HG02763 (cell line): ENCODE data around the gene PSAPL1.

Experiments used
- ATAC-seq: cut with Tn5 transposase; IDR thresholded peaks from one replicate; pipeline ENCODE4 v1.9.1; 2021; ENCODE audit warnings: mild to moderate bottlenecking, moderate library complexity; ENCODE audit not compliant: unreplicated experiment

The PSAPL1 gene

GRCh38 chr4:7434766-7435150 is at the start of gene PSAPL1:
Gene PSAPL1 (minus strand): TSS chr4:7434930. CDS start chr4:7434879, 51 bp downstream.
- no peak for ATAC-seq

DNA sequence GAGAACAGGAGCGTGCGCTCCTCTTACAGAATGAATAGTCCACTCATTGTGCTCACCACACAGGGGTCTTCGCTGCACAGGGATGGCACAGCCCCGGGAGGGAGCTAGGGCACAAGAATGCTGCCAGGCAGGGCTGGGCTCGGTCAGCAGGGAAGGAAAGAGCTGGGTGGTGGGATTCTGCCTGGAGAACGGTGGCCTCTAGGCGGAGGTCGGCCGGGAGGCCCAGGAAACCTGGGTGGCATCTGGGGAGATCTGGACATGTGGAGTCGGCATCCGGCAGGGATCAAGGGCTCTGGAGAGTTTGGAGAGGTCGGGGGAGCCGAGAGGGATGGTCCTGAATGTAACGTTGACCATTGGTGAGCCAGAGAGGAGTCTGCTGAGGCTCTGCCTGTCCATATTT is 46.5 kb upstream of the PSAPL1 start:
- ATAC-seq = no peak

DNA sequence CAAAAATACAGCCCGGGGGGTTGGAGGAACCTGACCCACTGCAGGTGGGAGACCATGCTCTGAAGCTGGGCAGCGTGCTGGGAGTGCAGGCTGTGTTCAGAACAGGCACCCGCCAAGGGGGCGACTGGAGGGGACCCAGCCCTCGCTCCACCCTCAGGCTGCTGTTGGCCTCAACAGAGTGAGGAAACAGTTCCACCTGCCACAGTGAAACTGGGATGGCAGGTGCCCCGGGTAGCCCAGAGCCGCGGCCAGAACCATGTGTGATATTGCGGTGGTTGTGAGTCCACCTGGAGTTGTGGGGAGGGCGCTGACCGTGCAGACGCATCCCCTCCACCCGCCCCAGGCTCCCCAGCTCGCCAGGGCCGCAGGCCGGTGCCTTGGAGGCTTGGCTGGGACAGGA is 45.7 kb upstream of the PSAPL1 start:
- ATAC-seq = no peak

DNA sequence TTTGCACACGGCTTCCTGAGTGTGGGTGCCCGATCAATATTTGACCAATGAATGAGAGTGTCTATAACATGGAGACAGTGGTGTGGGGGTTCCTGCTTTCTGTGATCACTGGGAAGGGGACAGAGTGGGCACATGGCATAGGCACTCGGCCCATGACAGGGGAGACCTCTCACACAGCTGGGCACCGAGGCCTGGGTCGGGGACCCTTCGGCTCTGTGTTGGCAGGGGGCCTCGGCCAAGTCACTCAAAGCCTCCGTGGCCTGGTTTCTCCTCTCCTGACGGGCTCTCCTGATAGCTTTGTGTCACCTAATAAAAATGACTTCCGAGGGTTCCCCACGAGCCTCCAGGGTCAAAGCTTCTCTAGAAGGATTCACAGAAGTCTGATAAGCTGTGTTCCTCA is 43.9 kb upstream of the PSAPL1 start:
- ATAC-seq = no peak

- no peak for ATAC-seq
Observed at GRCh38 chr4:7477695-7478094, 43.0 kb upstream of the PSAPL1 start.

DNA sequence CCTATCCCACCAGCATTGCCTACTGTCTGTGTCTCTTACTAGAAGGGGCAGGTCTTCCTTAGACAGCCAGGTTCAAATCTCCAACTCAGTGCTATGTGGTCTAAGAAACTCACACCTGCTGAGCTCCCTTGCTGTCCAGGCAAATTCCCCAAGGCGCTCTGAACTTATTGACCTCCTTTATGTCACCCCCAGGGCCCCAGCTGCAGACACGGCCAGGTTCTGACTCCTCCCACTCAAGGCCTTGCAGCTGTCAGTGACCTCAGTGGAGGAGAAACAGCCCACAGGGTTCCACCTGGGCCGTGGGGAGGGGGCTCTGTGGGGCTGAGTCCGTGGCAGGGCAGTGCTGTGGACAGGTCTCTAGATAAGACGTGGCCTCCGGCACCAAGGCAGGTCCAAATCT is 42.1 kb upstream of the PSAPL1 start:
- ATAC-seq = no peak

GRCh38 chr4:7475207-7475606 is 40.5 kb upstream of the PSAPL1 start:
- no peak for ATAC-seq

GRCh38 chr4:7474320-7474719 is 39.6 kb upstream of the PSAPL1 start:
- ATAC-seq = no peak

DNA sequence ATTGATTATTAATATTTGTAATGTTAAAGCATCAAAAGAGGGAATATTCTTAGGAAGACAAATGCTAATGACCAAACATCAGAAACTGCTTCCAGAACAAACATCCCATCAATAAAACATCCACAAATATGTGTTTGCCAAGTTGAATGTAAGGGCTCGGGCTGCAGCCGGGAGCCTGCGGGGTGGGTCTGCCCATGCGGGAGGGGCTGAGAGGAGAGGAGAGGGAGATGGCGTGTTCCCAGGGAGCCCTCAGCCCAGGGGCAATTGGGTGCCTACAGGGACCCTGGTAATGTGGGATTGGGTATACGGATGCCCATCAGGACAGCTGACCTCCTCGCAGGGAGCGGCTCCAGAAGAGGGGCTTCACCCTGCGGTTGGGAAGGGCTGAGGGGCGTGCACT is 38.4 kb upstream of the PSAPL1 start:
- ATAC-seq = no peak

- no peak for ATAC-seq
Observed at GRCh38 chr4:7472442-7473013, 37.8 kb upstream of the PSAPL1 start.

GRCh38 chr4:7470522-7471128 is 35.9 kb upstream of the PSAPL1 start:
- ATAC-seq = no peak

DNA sequence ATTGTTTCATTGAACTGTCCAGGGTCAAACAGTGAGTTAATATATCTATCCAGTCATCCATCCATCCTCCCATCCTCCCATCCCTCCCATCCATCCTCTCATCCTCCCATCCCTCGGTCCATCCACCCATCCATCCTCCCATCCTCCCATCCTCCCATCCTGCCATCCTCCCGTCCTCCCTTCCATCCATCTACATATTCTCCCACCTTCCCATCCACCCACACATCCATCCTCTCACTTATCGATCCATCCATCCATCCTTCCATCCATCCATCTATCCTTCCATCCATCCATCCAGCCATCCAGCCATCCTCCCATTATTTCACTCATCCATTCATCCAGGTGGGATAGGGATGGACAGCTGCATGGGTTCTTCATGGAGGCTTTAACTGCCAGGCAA is 35.4 kb upstream of the PSAPL1 start:
- no peak for ATAC-seq

GRCh38 chr4:7469023-7469422 is 34.3 kb upstream of the PSAPL1 start:
- no peak for ATAC-seq

- ATAC-seq = no peak
Observed at GRCh38 chr4:7467471-7467870, 32.7 kb upstream of the PSAPL1 start.

DNA sequence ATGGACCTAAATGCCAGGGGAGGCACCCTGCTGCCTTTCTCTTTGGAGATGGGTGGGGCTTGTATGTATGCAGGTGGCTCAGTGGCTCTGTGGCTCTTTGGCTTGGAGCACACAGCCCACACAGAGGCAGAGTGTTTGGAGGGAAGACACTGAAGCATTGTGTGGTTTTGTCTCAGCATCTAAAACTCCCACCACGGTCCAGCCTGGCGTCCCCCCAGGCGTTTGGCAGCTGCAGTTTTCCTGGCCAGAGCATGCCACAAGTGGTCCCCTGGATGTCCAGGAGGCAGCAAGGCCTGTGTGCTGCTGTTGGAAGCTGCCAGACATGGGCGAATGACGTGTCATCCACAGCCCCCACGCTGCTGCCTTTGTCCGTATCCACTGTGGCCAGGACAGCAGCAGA is 32.2 kb upstream of the PSAPL1 start:
- ATAC-seq = no peak

- no peak for ATAC-seq
Observed at GRCh38 chr4:7466215-7466614, 31.5 kb upstream of the PSAPL1 start.

DNA sequence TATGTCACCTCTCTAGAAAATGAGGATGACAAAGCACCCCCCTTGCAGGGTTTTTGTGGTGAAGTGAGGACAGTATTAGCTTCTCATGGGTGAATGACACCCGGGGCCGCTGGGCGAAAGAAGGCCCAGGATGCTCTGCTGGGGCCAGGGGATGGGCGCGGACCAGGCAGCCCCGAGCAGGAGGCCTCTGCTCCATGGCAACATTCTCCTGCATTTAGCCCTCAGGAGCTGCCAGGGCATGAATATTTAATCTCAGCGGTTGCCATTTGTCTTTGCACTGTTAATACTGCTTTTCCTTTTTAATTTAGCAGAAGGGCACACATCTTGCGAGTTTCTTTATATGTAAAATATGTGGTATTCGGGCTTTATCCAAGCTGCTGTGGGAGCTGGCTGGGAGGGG is 30.3 kb upstream of the PSAPL1 start:
- no peak for ATAC-seq

GRCh38 chr4:7464259-7464655 is 29.5 kb upstream of the PSAPL1 start:
- no peak for ATAC-seq

DNA sequence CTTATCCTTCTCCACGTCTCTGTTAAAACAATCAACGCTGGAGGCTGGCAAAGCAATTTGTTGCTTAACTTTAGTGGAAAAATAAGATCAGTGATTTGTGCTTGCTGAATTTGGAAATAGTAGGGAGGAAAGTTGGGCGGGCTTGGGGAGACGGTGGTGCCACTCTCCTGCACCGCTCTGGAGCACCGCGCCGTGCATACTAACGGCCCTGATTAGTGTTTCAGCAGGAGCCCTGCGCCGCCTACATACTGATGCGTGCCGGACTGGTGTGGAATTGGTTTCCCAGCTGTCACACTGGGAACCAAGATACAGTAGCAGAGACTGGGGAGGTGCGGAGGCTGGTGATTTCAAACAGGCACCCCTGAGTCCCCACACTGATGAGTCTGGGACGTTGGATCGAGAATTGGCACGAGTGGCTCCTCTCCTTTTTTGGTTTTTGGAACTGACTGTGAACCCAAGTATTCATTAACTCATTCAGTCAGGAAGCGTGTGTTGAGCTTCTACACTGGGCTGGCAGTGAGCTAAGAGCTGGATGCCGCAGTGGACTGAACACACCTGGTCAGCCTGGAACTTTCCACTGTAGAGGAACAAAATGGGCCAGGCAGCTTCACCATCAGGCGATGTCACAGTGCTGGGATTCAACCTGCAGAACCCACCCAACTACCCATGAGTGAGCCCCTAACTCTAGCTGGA is 29.0 kb upstream of the PSAPL1 start:
- no peak for ATAC-seq

DNA sequence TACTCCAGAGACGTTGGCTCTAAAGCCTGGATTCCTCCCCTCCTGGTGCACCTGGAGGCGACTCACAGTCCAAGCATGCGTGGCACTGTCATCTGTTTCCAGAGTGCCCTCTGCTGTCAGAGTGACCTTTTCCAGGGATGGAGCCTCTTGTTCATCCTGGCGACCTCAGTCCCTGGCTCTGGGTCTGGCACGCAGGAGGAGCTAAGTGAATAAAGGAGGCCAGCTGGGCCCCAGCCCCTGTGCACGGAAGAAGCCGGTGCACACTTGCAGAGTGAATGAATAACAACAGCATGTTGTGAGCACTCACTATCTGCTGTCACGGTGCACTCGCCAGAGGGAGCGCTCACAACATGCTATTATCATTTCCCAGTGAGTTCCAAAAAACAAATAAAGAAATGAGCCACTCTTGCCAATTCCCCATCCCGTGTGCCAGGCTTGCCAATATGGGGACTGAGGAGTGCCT is 27.8 kb upstream of the PSAPL1 start:
- no peak for ATAC-seq

- no peak for ATAC-seq
Observed at GRCh38 chr4:7461230-7461629, 26.5 kb upstream of the PSAPL1 start.

DNA sequence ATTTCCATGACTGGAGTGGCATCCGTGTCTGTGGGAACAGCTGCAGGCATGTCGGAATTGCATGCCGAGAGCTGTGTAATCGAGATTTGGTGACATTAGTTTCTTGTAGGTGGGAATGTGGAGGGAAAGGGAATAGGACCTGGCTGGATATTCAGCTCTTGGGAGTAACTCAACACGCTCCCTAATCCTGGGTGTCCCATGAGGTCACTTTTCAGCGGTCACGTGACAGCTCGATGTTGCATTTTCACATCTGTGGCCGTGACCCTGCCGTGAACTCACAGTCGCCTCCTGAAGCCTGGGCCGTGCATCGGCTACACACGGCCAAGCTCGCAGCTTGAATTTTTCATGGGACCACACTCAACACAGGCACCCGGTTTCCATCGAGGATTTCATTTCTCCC is 25.8 kb upstream of the PSAPL1 start:
- no peak for ATAC-seq

DNA sequence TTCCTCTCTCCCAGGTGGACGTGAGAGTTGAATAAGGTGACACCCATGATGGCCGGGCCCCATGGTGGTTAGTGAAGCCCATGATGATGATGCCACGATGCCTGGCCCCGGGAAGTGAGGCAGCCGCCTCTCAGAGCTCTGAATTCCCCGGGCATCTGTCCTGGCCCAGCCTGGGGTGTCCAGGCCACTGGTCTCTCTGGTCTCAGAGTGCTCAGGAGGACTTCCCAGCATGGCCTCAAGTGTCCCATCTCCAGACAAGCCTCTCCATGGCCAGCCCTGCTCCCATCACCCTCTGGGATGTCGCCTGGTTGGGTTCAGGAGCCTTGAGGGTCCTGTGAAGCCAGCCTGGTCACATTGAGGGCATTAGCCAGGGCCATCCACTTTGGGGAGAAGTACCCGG is 24.7 kb upstream of the PSAPL1 start:
- no peak for ATAC-seq
